A673 (cell line): ENCODE measurements around the gene RBM19.

Experiments
- CTCF ChIP-seq: fragments of 300-800, 200-600 bp; sonication (generic); conservative IDR thresholded peaks from 2 replicates; pipeline ENCODE4 v1.5.1; 2017; ENCODE audit warnings: low read depth, mild to moderate bottlenecking, antibody characterized with exemption, low read length, moderate library complexity, mixed read lengths
- EZH2 ChIP-seq: fragments of 200-600 bp; sonication (generic); IDR thresholded peaks from 2 replicates; pipeline ENCODE4 v1.6.1; 2017; ENCODE audit warnings: borderline replicate concordance, low read depth, mild to moderate bottlenecking, mixed read lengths, antibody characterized with exemption, low read length; ENCODE audit not compliant: poor library complexity, severe bottlenecking

- TF ChIP-seq EZH2 (no peak), CTCF (no peak)
Measured at GRCh38 chr12:114012744-114013431, 46.8 kb upstream of the RBM19 start.
